Fibroblast of mammary gland (primary cell): ENCODE measurements around the gene MIR17HG.

ENCODE experiments used
- DNase-seq: peaks from one replicate; pipeline ENCODE4 v3.0.0-alpha.2; 2010; ENCODE audit warnings: low read depth
- H3K4me3 ChIP-seq: 2 replicates; pipeline ENCODE4 v1.5.1; 2011; ENCODE audit warnings: low read depth, mild to moderate bottlenecking, low read length, moderate library complexity; ENCODE audit not compliant: control insufficient read depth
- TF ChIP-seq, protein P1 (sequence below): conservative IDR thresholded peaks from 2 replicates; pipeline ENCODE4 v1.5.1; 2011; ENCODE audit warnings: low read depth, low read length, inconsistent platforms; ENCODE audit not compliant: control insufficient read depth, insufficient read depth

The MIR17HG gene

GRCh38 chr13:91375116-91375729, 27.7 kb downstream of the MIR17HG start:
- TF ChIP-seq, protein P1, sequence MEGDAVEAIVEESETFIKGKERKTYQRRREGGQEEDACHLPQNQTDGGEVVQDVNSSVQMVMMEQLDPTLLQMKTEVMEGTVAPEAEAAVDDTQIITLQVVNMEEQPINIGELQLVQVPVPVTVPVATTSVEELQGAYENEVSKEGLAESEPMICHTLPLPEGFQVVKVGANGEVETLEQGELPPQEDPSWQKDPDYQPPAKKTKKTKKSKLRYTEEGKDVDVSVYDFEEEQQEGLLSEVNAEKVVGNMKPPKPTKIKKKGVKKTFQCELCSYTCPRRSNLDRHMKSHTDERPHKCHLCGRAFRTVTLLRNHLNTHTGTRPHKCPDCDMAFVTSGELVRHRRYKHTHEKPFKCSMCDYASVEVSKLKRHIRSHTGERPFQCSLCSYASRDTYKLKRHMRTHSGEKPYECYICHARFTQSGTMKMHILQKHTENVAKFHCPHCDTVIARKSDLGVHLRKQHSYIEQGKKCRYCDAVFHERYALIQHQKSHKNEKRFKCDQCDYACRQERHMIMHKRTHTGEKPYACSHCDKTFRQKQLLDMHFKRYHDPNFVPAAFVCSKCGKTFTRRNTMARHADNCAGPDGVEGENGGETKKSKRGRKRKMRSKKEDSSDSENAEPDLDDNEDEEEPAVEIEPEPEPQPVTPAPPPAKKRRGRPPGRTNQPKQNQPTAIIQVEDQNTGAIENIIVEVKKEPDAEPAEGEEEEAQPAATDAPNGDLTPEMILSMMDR = peak; percentile 56
- H3K4me3 ChIP-seq = no peak overlapping the region
- peak; percentile 20 for DNase-seq

- DNase-seq = peak; percentile 27
- TF ChIP-seq, protein P1 = peak; percentile 29
These were observed 33.9 kb downstream of the MIR17HG start for GRCh38 chr13:91381371-91381770.

GRCh38 chr13:91383836-91384235, 36.3 kb downstream of the MIR17HG start:
- no peak for DNase-seq
- TF ChIP-seq, protein P1 = no peak
- no peak overlapping the region for H3K4me3 ChIP-seq

More at GRCh38 chr13:91381371-91381770, 33.9 kb downstream of the MIR17HG start:
- no peak overlapping the region for H3K4me3 ChIP-seq

GRCh38 chr13:91384896-91385295, 37.4 kb downstream of the MIR17HG start:
- no peak for DNase-seq
- no peak overlapping the region for H3K4me3 ChIP-seq
- TF ChIP-seq, protein P1 = no peak

DNA sequence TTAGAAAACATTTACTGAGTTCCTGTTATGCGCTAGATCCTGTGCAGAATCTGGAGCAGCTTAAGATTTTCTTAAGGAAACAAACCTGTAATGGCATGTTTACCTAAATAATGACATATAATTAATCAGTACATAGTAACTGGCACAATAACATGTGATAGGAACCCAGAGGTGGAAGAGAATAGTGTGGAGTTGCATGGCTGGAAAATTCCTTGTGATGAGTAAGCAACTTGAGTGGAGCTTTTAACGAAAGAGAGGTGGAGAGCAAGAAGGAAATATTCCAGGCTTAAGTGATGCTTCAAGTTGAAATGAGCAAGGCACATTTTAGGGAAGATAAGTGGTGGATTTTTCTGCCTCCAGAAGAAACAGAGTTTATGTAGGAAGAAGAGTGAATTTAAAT, 41.7 kb downstream of the MIR17HG start:
- TF ChIP-seq, protein P1 = no peak
- H3K4me3 ChIP-seq = no peak overlapping the region
- DNase-seq = no peak

GRCh38 chr13:91397595-91397994, 50.1 kb downstream of the MIR17HG start:
- no peak for DNase-seq
- no peak overlapping the region for H3K4me3 ChIP-seq
- TF ChIP-seq, protein P1 = no peak
